WTC11 (cell line): ENCODE measurements around the gene DBH. TPM values are rescaled to one million over a fixed set of nuclear protein-coding genes. Genes with fewer than 3 reads are reported as not detected.

Experiments
- ATAC-seq: fragments of 200-7000 bp; cut with Tn5 transposase; 2 replicates; pipeline ENCODE4 v1.10.0; 2021; ENCODE audit warnings: mild to moderate bottlenecking, moderate library complexity
- CTCF ChIA-PET: fragments of 300-600 bp; sonication (Branson Sonifier 250); formaldehyde crosslinking; loops from one replicate; lab custom pipeline; 2021; ENCODE audit warnings: antibody characterized with exemption; lab: Charles Lee
- POLR2A ChIA-PET: fragments of 350-600 bp; sonication (Branson Sonifier 250); formaldehyde crosslinking; loops from one replicate; lab custom pipeline; 2021; ENCODE audit warnings: antibody characterized with exemption; lab: Charles Lee
- DNase-seq: peaks from one replicate; pipeline ENCODE4 v3.0.0; 2021; ENCODE audit warnings: low spot score
- H3K27ac Mint-ChIP-seq: 2 replicates; pipeline ENCODE4 v1.8.0; 2021; ENCODE audit warnings: mixed read lengths
- H3K27me3 Mint-ChIP-seq: 2 replicates; pipeline ENCODE4 v1.8.0; 2021; ENCODE audit warnings: low read depth, mild to moderate bottlenecking, moderate library complexity, mixed read lengths
- H3K36me3 Mint-ChIP-seq: 2 replicates; pipeline ENCODE4 v1.8.0; 2021; ENCODE audit warnings: mixed read lengths
- H3K4me1 Mint-ChIP-seq: 2 replicates; pipeline ENCODE4 v1.8.0; 2022; ENCODE audit warnings: mixed read lengths
- H3K4me3 Mint-ChIP-seq: 2 replicates; pipeline ENCODE4 v1.8.0; 2021; ENCODE audit warnings: mild to moderate bottlenecking, moderate library complexity, mixed read lengths
- H3K9me3 Mint-ChIP-seq: 2 replicates; pipeline ENCODE4 v1.8.0; 2021; ENCODE audit warnings: mixed read lengths
- ATF2 ChIP-seq: sonication (generic); formaldehyde crosslinking; IDR thresholded peaks from 2 replicates; pipeline ENCODE4 v1.8.1; 2022; ENCODE audit warnings: low read depth, missing genetic modification reagents, borderline replicate concordance
- E2F4 ChIP-seq: sonication (generic); formaldehyde crosslinking; IDR thresholded peaks from 2 replicates; pipeline ENCODE4 v1.8.1; 2022; ENCODE audit warnings: low read depth, mild to moderate bottlenecking, moderate library complexity, missing genetic modification reagents, borderline replicate concordance
- EMX1 ChIP-seq: fragments of 250-450 bp; sonication (Bioruptor Pico); IDR thresholded peaks from 2 replicates; pipeline ENCODE4 v1.8.0; 2021; ENCODE audit warnings: mild to moderate bottlenecking
- JUN ChIP-seq: sonication (generic); formaldehyde crosslinking; IDR thresholded peaks from 2 replicates; pipeline ENCODE4 v1.8.0; 2023; ENCODE audit warnings: mild to moderate bottlenecking, missing genetic modification reagents
- MLX ChIP-seq: sonication (generic); formaldehyde crosslinking; IDR thresholded peaks from 2 replicates; pipeline ENCODE4 v1.8.1; 2023; ENCODE audit warnings: mild to moderate bottlenecking, missing genetic modification reagents, moderate library complexity
- NFYB ChIP-seq: sonication (generic); formaldehyde crosslinking; conservative IDR thresholded peaks from 2 replicates; pipeline ENCODE4 v1.8.0; 2022; ENCODE audit warnings: low read depth, missing genetic modification reagents
- NR2C2 ChIP-seq: sonication (generic); formaldehyde crosslinking; IDR thresholded peaks from 2 replicates; pipeline ENCODE4 v1.8.0; 2022; ENCODE audit warnings: mild to moderate bottlenecking, missing genetic modification reagents
- PREB ChIP-seq: sonication (generic); formaldehyde crosslinking; IDR thresholded peaks from 2 replicates; pipeline ENCODE4 v1.8.1; 2022; ENCODE audit warnings: mild to moderate bottlenecking, missing genetic modification reagents, moderate library complexity, borderline replicate concordance
- SMAD4 ChIP-seq: sonication (generic); formaldehyde crosslinking; IDR thresholded peaks from 2 replicates; pipeline ENCODE4 v1.8.0; 2022; ENCODE audit warnings: mild to moderate bottlenecking, missing genetic modification reagents
- SOX15 ChIP-seq: fragments of 250-450 bp; sonication (Bioruptor Pico); IDR thresholded peaks from 2 replicates; pipeline ENCODE4 v1.9.0; 2021; ENCODE audit warnings: mild to moderate bottlenecking
- ZBTB21 ChIP-seq: sonication (generic); formaldehyde crosslinking; IDR thresholded peaks from 2 replicates; pipeline ENCODE4 v1.8.1; 2023; ENCODE audit warnings: mild to moderate bottlenecking, missing genetic modification reagents, borderline replicate concordance
- total RNA-seq: library from RNA; stranded (reverse); gene quantifications from 3 replicates; pipeline ENCODE4 v1.2.3, GENCODE V29; 2021
- TF ChIP-seq, protein P1 (sequence below): sonication (generic); formaldehyde crosslinking; IDR thresholded peaks from 2 replicates; pipeline ENCODE4 v1.8.1; 2022; ENCODE audit warnings: mild to moderate bottlenecking, moderate library complexity, missing genetic modification reagents
- TF ChIP-seq, protein P2 (sequence below): fragments of 250-450 bp; sonication (Bioruptor Pico); IDR thresholded peaks from 2 replicates; pipeline ENCODE4 v1.9.0; 2021; ENCODE audit warnings: mild to moderate bottlenecking
- TF ChIP-seq, protein P3 (sequence below): fragments of 250-450 bp; sonication (Bioruptor Pico); IDR thresholded peaks from 2 replicates; pipeline ENCODE4 v2.1.2; 2022; ENCODE audit warnings: mild to moderate bottlenecking, moderate library complexity
- TF ChIP-seq, protein P4 (sequence below): sonication (generic); formaldehyde crosslinking; IDR thresholded peaks from 2 replicates; pipeline ENCODE4 v1.8.1; 2022; ENCODE audit warnings: missing genetic modification reagents, borderline replicate concordance

The DBH gene
- total RNA-seq, 1 experiment from 2014 or later: 0.24 TPM

DNA sequence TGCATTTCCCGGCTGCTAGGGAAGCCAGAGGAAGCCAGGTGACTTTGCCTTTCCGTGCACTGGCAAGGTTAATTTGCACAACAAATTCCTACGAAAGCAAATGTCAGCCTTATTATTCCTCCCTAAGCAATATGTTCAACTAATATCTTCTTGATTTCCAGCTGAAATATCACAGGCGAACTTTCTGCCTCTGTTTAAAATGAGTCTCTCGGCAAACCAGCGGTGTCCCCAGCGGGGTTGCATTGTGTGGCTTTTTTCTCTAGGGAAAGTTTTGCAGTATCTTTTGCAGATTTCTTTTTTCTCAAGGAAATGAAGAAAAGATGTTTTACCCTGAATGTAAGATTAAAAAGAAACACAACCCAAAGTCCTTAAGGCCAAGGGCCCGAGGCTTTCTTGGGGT is 1.9 kb downstream of the DBH start:
- no peak for ATAC-seq

More for the DNA sequence above, 1.9 kb downstream of the DBH start:
- ChIA-PET CTCF (interaction anchor here (1.2 to 1.6 kb wide), 4 partner anchors 27 to 109 kb away, joined by 4 to 7 read pairs (median 6); no protein-coding TSS in a partner anchor), POLR2A (no interaction called here)
- Mint-ChIP-seq H3K27me3 (no peaks in the 10 kb centered on the region), H3K36me3 (no peaks in the 10 kb centered on the region), H3K9me3 (no peaks in the 10 kb centered on the region), H3K4me1 (peaks cover 32% of the 10 kb centered on the region), H3K4me3 (no peak overlapping the region), H3K27ac (no peak overlapping the region; the same call in 1 of the 2 replicates)
- no peak for TF ChIP-seq EMX1 (CRISPR knock-in tag)
- TF ChIP-seq NFYB: no peak
- no peak for TF ChIP-seq ZBTB21 (CRISPR knock-in tag)
- no peak for TF ChIP-seq ATF2
- TF ChIP-seq, protein P1, sequence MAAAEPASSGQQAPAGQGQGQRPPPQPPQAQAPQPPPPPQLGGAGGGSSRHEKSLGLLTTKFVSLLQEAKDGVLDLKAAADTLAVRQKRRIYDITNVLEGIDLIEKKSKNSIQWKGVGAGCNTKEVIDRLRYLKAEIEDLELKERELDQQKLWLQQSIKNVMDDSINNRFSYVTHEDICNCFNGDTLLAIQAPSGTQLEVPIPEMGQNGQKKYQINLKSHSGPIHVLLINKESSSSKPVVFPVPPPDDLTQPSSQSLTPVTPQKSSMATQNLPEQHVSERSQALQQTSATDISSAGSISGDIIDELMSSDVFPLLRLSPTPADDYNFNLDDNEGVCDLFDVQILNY (CRISPR knock-in tag): no peak
- TF ChIP-seq MLX (CRISPR knock-in tag): no peak
- no peak for TF ChIP-seq E2F4 (CRISPR knock-in tag)
- TF ChIP-seq PREB (CRISPR knock-in tag): no peak
- TF ChIP-seq, protein P2, sequence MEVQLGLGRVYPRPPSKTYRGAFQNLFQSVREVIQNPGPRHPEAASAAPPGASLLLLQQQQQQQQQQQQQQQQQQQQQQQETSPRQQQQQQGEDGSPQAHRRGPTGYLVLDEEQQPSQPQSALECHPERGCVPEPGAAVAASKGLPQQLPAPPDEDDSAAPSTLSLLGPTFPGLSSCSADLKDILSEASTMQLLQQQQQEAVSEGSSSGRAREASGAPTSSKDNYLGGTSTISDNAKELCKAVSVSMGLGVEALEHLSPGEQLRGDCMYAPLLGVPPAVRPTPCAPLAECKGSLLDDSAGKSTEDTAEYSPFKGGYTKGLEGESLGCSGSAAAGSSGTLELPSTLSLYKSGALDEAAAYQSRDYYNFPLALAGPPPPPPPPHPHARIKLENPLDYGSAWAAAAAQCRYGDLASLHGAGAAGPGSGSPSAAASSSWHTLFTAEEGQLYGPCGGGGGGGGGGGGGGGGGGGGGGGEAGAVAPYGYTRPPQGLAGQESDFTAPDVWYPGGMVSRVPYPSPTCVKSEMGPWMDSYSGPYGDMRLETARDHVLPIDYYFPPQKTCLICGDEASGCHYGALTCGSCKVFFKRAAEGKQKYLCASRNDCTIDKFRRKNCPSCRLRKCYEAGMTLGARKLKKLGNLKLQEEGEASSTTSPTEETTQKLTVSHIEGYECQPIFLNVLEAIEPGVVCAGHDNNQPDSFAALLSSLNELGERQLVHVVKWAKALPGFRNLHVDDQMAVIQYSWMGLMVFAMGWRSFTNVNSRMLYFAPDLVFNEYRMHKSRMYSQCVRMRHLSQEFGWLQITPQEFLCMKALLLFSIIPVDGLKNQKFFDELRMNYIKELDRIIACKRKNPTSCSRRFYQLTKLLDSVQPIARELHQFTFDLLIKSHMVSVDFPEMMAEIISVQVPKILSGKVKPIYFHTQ: no peak
- no peak for TF ChIP-seq SOX15 (CRISPR knock-in tag)
- TF ChIP-seq JUN: no peak
- TF ChIP-seq, protein P3, sequence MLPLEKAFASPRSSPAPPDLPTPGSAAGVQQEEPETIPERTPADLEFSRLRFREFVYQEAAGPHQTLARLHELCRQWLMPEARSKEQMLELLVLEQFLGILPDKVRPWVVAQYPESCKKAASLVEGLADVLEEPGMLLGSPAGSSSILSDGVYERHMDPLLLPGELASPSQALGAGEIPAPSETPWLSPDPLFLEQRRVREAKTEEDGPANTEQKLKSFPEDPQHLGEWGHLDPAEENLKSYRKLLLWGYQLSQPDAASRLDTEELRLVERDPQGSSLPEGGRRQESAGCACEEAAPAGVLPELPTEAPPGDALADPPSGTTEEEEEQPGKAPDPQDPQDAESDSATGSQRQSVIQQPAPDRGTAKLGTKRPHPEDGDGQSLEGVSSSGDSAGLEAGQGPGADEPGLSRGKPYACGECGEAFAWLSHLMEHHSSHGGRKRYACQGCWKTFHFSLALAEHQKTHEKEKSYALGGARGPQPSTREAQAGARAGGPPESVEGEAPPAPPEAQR: no peak
- no peak for TF ChIP-seq SMAD4 (CRISPR knock-in tag)
- TF ChIP-seq, protein P4, sequence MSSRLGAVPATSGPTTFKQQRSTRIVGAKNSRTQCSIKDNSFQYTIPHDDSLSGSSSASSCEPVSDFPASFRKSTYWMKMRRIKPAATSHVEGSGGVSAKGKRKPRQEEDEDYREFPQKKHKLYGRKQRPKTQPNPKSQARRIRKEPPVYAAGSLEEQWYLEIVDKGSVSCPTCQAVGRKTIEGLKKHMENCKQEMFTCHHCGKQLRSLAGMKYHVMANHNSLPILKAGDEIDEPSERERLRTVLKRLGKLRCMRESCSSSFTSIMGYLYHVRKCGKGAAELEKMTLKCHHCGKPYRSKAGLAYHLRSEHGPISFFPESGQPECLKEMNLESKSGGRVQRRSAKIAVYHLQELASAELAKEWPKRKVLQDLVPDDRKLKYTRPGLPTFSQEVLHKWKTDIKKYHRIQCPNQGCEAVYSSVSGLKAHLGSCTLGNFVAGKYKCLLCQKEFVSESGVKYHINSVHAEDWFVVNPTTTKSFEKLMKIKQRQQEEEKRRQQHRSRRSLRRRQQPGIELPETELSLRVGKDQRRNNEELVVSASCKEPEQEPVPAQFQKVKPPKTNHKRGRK: no peak
- TF ChIP-seq NR2C2: no peak
- no peak for DNase-seq
